WTC11 (cell line): Measurements from ENCODE around the gene ZNF512B. TPM values are rescaled to one million over a fixed set of nuclear protein-coding genes. Genes with fewer than 3 reads are reported as not detected.
"Not testable (repeated sequence)": the region's sequence is repeated elsewhere in the genome, so short reads cannot be mapped to it uniquely, and the experiment has no call there.

Experiments used
- ATAC-seq: fragments of 200-7000 bp; cut with Tn5 transposase; 2 replicates; pipeline ENCODE4 v1.10.0; 2021; ENCODE audit warnings: mild to moderate bottlenecking, moderate library complexity
- CTCF ChIA-PET: fragments of 300-600 bp; sonication (Branson Sonifier 250); formaldehyde crosslinking; loops from one replicate; lab custom pipeline; 2021; ENCODE audit warnings: antibody characterized with exemption; lab: Charles Lee
- POLR2A ChIA-PET: fragments of 350-600 bp; sonication (Branson Sonifier 250); formaldehyde crosslinking; loops from one replicate; lab custom pipeline; 2021; ENCODE audit warnings: antibody characterized with exemption; lab: Charles Lee
- DNase-seq: peaks from one replicate; pipeline ENCODE4 v3.0.0; 2021; ENCODE audit warnings: low spot score
- H3K27ac Mint-ChIP-seq: 2 replicates; pipeline ENCODE4 v1.8.0; 2021; ENCODE audit warnings: mixed read lengths
- H3K27me3 Mint-ChIP-seq: 2 replicates; pipeline ENCODE4 v1.8.0; 2021; ENCODE audit warnings: low read depth, mild to moderate bottlenecking, moderate library complexity, mixed read lengths
- H3K36me3 Mint-ChIP-seq: 2 replicates; pipeline ENCODE4 v1.8.0; 2021; ENCODE audit warnings: mixed read lengths
- H3K4me1 Mint-ChIP-seq: 2 replicates; pipeline ENCODE4 v1.8.0; 2022; ENCODE audit warnings: mixed read lengths
- H3K4me3 Mint-ChIP-seq: 2 replicates; pipeline ENCODE4 v1.8.0; 2021; ENCODE audit warnings: mild to moderate bottlenecking, moderate library complexity, mixed read lengths
- H3K9me3 Mint-ChIP-seq: 2 replicates; pipeline ENCODE4 v1.8.0; 2021; ENCODE audit warnings: mixed read lengths
- ELF4 ChIP-seq: sonication (generic); formaldehyde crosslinking; IDR thresholded peaks from 2 replicates; pipeline ENCODE4 v1.8.1; 2022; ENCODE audit warnings: low read depth, mild to moderate bottlenecking, moderate library complexity, missing genetic modification reagents
- EMX1 ChIP-seq: fragments of 250-450 bp; sonication (Bioruptor Pico); IDR thresholded peaks from 2 replicates; pipeline ENCODE4 v1.8.0; 2021; ENCODE audit warnings: mild to moderate bottlenecking
- FOXJ3 ChIP-seq: sonication (generic); formaldehyde crosslinking; IDR thresholded peaks from 2 replicates; pipeline ENCODE4 v1.9.0; 2021; ENCODE audit warnings: missing genetic modification reagents, mild to moderate bottlenecking, borderline replicate concordance
- FOXK1 ChIP-seq: sonication (generic); formaldehyde crosslinking; IDR thresholded peaks from 2 replicates; pipeline ENCODE4 v1.8.0; 2022; ENCODE audit warnings: mild to moderate bottlenecking, moderate library complexity, missing genetic modification reagents
- HMGA2 ChIP-seq: fragments of 250-450 bp; sonication (Bioruptor Pico); IDR thresholded peaks from 2 replicates; pipeline ENCODE4 v1.4.0; 2021; ENCODE audit warnings: mild to moderate bottlenecking, moderate library complexity
- IRF2 ChIP-seq: sonication (generic); formaldehyde crosslinking; IDR thresholded peaks from 2 replicates; pipeline ENCODE4 v1.8.0; 2022; ENCODE audit warnings: low read depth, missing genetic modification reagents, borderline replicate concordance
- MXD4 ChIP-seq: fragments of 250-450 bp; sonication (Bioruptor Pico); IDR thresholded peaks from 2 replicates; pipeline ENCODE4 v1.8.0; 2021; ENCODE audit warnings: mild to moderate bottlenecking, moderate library complexity, borderline replicate concordance
- NFATC4 ChIP-seq: fragments of 250-450 bp; sonication (Bioruptor Pico); IDR thresholded peaks from 2 replicates; pipeline ENCODE4 v1.9.0; 2021; ENCODE audit warnings: mild to moderate bottlenecking
- NFE2L1 ChIP-seq: sonication (generic); formaldehyde crosslinking; IDR thresholded peaks from 2 replicates; pipeline ENCODE4 v1.8.1; 2023; ENCODE audit warnings: missing genetic modification reagents
- SMAD3 ChIP-seq: sonication (generic); formaldehyde crosslinking; IDR thresholded peaks from 2 replicates; pipeline ENCODE4 v1.8.0; 2022; ENCODE audit warnings: missing genetic modification reagents, mild to moderate bottlenecking, borderline replicate concordance
- TP53 ChIP-seq: sonication (generic); formaldehyde crosslinking; IDR thresholded peaks from 2 replicates; pipeline ENCODE4 v1.8.1; 2023; ENCODE audit warnings: mild to moderate bottlenecking, missing genetic modification reagents
- total RNA-seq: library from RNA; stranded (reverse); gene quantifications from 3 replicates; pipeline ENCODE4 v1.2.3, GENCODE V29; 2021
- TF ChIP-seq, protein P1 (sequence below): sonication (generic); formaldehyde crosslinking; IDR thresholded peaks from 2 replicates; pipeline ENCODE4 v1.8.1; 2022; ENCODE audit warnings: mild to moderate bottlenecking, moderate library complexity, missing genetic modification reagents
- TF ChIP-seq, protein P2 (sequence below): fragments of 200-600 bp; IDR thresholded peaks from 2 replicates; pipeline ENCODE4 v1.8.0; 2022; ENCODE audit warnings: antibody characterized with exemption
- TF ChIP-seq, protein P3 (sequence below): fragments of 250-450 bp; sonication (Bioruptor Pico); IDR thresholded peaks from 2 replicates; pipeline ENCODE4 v1.9.0; 2021; ENCODE audit warnings: mild to moderate bottlenecking
- TF ChIP-seq, protein P4 (sequence below): sonication (generic); formaldehyde crosslinking; IDR thresholded peaks from 2 replicates; pipeline ENCODE4 v1.8.1; 2023; ENCODE audit warnings: mild to moderate bottlenecking, missing genetic modification reagents
- TF ChIP-seq, protein P5 (sequence below): fragments of 250-450 bp; sonication (Bioruptor Pico); IDR thresholded peaks from 2 replicates; pipeline ENCODE4 v1.9.0; 2021; ENCODE audit warnings: moderate library complexity, mild to moderate bottlenecking, inconsistent platforms, borderline replicate concordance
- TF ChIP-seq, protein P6 (sequence below): sonication (generic); formaldehyde crosslinking; IDR thresholded peaks from 2 replicates; pipeline ENCODE4 v1.8.1; 2023; ENCODE audit warnings: mild to moderate bottlenecking, moderate library complexity, missing genetic modification reagents
- TF ChIP-seq, protein P7 (sequence below): fragments of 250-450 bp; sonication (Bioruptor Pico); IDR thresholded peaks from 2 replicates; pipeline ENCODE4 v1.9.0; 2021; ENCODE audit warnings: mild to moderate bottlenecking

The ZNF512B gene
- total RNA-seq, 1 experiment from 2014 or later, result 23.3 TPM

DNA sequence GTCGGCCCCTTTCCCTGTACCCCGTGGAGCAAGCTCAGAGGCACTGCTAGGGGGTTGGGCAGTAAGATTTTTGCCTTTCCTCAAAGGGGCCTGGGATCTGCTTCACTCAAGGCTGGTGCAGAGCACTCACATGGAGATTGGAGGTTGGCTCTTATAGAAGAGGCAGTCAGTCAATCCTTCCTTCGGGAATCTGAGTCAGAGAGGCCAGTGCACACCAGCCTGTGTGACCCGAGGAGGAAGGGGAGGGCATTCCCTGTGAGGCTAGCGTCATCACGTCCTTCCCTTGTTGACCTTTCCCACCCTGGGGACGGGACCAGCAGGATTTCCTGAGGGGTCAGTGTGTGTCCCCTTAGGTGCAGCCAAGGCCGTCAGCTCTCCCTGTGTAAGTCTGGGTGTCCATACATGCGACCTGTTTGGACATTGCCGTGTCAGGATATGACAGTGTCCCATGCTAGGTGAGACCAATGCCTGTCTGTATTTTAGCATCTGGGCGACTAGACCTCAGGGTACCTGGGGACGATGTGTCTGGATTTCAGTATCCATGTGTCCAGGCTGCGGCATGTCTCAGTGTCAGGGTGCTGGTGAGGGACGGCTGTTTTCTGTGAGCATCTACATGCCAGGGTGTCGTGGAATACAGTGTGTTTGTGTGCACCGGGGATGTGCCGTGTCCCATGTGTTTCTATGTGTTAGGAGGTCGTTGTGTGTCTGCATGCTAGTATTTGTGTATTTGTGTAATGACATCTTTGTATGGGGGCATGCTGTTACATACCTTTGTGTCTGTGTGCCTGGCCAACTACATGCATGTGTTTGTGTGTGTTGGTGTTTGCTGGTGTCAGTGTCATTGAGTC lies 2.8 kb upstream of the ZNF512B start:
- ChIA-PET POLR2A (no interaction called here), CTCF (interaction anchor here (1.0 to 2.3 kb wide), 9 partner anchors 8 to 435 kb away, joined by 5 to 54 read pairs (median 12); partner anchors contain the start of genes PRPF6, PTK6 and UCKL1)
- Mint-ChIP-seq H3K9me3 (no peaks in the 10 kb centered on the region; the same call in 1 of the 2 replicates), H3K4me1 (peaks cover 12% of the 10 kb centered on the region), H3K27ac (no peak overlapping the region), H3K36me3 (peaks cover 14% of the 10 kb centered on the region), H3K27me3 (peaks cover 28% of the 10 kb centered on the region), H3K4me3 (no peak overlapping the region)
- TF ChIP-seq, protein P1, sequence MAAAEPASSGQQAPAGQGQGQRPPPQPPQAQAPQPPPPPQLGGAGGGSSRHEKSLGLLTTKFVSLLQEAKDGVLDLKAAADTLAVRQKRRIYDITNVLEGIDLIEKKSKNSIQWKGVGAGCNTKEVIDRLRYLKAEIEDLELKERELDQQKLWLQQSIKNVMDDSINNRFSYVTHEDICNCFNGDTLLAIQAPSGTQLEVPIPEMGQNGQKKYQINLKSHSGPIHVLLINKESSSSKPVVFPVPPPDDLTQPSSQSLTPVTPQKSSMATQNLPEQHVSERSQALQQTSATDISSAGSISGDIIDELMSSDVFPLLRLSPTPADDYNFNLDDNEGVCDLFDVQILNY (CRISPR knock-in tag), result no peak
- TF ChIP-seq, protein P2, sequence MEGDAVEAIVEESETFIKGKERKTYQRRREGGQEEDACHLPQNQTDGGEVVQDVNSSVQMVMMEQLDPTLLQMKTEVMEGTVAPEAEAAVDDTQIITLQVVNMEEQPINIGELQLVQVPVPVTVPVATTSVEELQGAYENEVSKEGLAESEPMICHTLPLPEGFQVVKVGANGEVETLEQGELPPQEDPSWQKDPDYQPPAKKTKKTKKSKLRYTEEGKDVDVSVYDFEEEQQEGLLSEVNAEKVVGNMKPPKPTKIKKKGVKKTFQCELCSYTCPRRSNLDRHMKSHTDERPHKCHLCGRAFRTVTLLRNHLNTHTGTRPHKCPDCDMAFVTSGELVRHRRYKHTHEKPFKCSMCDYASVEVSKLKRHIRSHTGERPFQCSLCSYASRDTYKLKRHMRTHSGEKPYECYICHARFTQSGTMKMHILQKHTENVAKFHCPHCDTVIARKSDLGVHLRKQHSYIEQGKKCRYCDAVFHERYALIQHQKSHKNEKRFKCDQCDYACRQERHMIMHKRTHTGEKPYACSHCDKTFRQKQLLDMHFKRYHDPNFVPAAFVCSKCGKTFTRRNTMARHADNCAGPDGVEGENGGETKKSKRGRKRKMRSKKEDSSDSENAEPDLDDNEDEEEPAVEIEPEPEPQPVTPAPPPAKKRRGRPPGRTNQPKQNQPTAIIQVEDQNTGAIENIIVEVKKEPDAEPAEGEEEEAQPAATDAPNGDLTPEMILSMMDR, result no peak
- no peak for TF ChIP-seq ELF4 (CRISPR knock-in tag)
- no peak for TF ChIP-seq EMX1 (CRISPR knock-in tag)
- TF ChIP-seq, protein P3, sequence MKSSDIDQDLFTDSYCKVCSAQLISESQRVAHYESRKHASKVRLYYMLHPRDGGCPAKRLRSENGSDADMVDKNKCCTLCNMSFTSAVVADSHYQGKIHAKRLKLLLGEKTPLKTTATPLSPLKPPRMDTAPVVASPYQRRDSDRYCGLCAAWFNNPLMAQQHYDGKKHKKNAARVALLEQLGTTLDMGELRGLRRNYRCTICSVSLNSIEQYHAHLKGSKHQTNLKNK (CRISPR knock-in tag), result no peak
- no peak for TF ChIP-seq MXD4 (CRISPR knock-in tag)
- TF ChIP-seq, protein P4, sequence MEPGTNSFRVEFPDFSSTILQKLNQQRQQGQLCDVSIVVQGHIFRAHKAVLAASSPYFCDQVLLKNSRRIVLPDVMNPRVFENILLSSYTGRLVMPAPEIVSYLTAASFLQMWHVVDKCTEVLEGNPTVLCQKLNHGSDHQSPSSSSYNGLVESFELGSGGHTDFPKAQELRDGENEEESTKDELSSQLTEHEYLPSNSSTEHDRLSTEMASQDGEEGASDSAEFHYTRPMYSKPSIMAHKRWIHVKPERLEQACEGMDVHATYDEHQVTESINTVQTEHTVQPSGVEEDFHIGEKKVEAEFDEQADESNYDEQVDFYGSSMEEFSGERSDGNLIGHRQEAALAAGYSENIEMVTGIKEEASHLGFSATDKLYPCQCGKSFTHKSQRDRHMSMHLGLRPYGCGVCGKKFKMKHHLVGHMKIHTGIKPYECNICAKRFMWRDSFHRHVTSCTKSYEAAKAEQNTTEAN (CRISPR knock-in tag), result no peak
- TF ChIP-seq, protein P5, sequence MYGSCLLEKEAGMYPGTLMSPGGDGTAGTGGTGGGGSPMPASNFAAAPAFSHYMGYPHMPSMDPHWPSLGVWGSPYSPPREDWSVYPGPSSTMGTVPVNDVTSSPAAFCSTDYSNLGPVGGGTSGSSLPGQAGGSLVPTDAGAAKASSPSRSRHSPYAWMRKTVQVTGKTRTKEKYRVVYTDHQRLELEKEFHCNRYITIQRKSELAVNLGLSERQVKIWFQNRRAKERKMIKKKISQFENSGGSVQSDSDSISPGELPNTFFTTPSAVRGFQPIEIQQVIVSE, result no peak
- no peak for TF ChIP-seq FOXJ3 (CRISPR knock-in tag)
- DNase-seq, result no peak
- no peak for ATAC-seq

DNA sequence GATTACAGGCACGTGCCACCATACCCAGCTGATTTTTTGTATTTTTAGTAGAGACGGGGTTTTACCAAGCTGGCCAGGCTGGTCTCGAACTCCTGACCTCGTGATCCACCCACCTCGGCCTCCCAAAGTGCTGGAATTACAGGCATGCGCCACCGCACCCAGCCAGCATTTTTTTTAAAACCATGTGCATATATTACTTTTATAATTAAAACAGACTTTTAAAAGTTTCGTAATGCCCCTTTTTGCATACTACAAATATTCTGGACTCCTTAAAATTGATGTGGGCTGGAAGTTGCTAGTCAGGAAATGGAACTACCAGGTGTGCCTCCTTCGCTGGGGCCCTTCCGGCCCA lies 2.2 kb upstream of the ZNF512B start:
- H3K9me3 Mint-ChIP-seq, H3K27ac Mint-ChIP-seq, POLR2A ChIA-PET, DNase-seq, ATAC-seq: not testable (repeated sequence)
- Mint-ChIP-seq H3K27me3 (peaks cover 27% of the 10 kb centered on the region), H3K36me3 (peaks cover 20% of the 10 kb centered on the region), H3K4me3 (peak overlapping the region; percentile 8; the same call in 1 of the 2 replicates), H3K4me1 (peaks cover 12% of the 10 kb centered on the region)
- CTCF ChIA-PET, result interaction anchor here (0.7 to 1.1 kb wide), 3 partner anchors 9 to 394 kb away, joined by 3 to 9 read pairs (median 5); partner anchors contain the start of gene PRPF6

DNA sequence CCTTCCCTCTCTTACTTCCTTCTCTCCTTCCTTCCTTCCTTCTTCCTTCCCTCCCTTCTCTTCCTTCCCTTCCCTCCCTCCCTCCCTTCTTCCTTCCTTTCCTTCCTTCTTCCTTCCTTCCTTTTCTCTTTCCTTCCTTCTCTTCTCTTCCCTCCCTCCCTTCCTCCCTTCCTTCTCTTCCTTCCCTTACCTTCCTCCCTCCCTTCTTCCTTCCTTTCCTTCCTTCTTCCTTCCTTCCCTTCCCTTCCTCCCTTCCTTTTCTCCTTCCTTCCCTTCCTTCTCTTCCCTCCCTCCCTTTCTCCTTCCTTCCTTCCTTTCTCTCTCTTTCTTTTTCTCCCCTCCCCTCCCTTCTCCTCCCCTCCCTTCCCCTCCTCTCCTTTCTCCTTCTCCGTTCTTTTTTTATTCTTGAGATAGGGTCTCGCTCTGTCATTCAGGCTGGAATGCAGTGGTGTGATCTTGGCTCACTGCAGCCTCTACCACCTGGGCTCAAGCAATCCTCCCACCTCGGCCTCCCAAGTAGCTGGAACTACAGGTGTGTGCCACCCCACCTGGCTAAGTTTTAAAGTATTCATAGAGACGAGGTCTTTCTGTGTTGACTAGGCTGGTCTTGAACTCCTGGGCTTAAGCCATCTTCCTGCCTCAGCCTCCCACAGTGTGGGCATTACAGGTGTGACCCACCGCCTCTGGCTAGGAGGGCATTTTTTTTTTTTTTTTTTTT lies 1.1 kb upstream of the ZNF512B start:
- Mint-ChIP-seq H3K4me3 (peak overlapping the region; percentile 14; the same call in 1 of the 2 replicates), H3K27me3 (peaks cover 30% of the 10 kb centered on the region), H3K27ac (no peak overlapping the region), H3K4me1 (peaks cover 12% of the 10 kb centered on the region), H3K36me3 (peaks cover 31% of the 10 kb centered on the region), H3K9me3 (no peaks in the 10 kb centered on the region; the same call in 1 of the 2 replicates)
- POLR2A ChIA-PET, result no interaction called here
- no peak for DNase-seq
- TF ChIP-seq FOXK1 (CRISPR knock-in tag) (no peak), SMAD3 (CRISPR knock-in tag) (no peak), IRF2 (CRISPR knock-in tag) (no peak), NFATC4 (CRISPR knock-in tag) (no peak), HMGA2 (CRISPR knock-in tag) (no peak), NFE2L1 (CRISPR knock-in tag) (no peak), TP53 (CRISPR knock-in tag) (no peak)
- TF ChIP-seq, protein P6, sequence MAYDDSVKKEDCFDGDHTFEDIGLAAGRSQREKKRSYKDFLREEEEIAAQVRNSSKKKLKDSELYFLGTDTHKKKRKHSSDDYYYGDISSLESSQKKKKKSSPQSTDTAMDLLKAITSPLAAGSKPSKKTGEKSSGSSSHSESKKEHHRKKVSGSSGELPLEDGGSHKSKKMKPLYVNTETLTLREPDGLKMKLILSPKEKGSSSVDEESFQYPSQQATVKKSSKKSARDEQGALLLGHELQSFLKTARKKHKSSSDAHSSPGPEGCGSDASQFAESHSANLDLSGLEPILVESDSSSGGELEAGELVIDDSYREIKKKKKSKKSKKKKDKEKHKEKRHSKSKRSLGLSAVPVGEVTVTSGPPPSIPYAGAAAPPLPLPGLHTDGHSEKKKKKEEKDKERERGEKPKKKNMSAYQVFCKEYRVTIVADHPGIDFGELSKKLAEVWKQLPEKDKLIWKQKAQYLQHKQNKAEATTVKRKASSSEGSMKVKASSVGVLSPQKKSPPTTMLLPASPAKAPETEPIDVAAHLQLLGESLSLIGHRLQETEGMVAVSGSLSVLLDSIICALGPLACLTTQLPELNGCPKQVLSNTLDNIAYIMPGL (CRISPR knock-in tag), result no peak
- TF ChIP-seq, protein P7, sequence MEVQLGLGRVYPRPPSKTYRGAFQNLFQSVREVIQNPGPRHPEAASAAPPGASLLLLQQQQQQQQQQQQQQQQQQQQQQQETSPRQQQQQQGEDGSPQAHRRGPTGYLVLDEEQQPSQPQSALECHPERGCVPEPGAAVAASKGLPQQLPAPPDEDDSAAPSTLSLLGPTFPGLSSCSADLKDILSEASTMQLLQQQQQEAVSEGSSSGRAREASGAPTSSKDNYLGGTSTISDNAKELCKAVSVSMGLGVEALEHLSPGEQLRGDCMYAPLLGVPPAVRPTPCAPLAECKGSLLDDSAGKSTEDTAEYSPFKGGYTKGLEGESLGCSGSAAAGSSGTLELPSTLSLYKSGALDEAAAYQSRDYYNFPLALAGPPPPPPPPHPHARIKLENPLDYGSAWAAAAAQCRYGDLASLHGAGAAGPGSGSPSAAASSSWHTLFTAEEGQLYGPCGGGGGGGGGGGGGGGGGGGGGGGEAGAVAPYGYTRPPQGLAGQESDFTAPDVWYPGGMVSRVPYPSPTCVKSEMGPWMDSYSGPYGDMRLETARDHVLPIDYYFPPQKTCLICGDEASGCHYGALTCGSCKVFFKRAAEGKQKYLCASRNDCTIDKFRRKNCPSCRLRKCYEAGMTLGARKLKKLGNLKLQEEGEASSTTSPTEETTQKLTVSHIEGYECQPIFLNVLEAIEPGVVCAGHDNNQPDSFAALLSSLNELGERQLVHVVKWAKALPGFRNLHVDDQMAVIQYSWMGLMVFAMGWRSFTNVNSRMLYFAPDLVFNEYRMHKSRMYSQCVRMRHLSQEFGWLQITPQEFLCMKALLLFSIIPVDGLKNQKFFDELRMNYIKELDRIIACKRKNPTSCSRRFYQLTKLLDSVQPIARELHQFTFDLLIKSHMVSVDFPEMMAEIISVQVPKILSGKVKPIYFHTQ, result no peak
- no peak for ATAC-seq
- CTCF ChIA-PET, result interaction anchor here (0.6 to 1.1 kb wide), 4 partner anchors 13 to 418 kb away, joined by 3 to 9 read pairs (median 3); no protein-coding TSS in a partner anchor
